IMR-90 (cell line): ENCODE data around the gene NUP50.

Source experiments
- CEBPB ChIP-seq: IDR thresholded peaks from 2 replicates; pipeline ENCODE4 v1.6.1; 2012; ENCODE audit warnings: low read depth, low read length, improper control_type of control experiment
- CTCF ChIP-seq: conservative IDR thresholded peaks from 2 replicates; pipeline ENCODE4 v1.5.1; 2012; ENCODE audit warnings: mild to moderate bottlenecking, low read depth, low read length, improper control_type of control experiment
- FOS ChIP-seq: fragments of 150-350 bp; IDR thresholded peaks from 2 replicates; pipeline ENCODE4 v1.6.1; 2016; ENCODE audit warnings: low read depth, low read length
- MAFK ChIP-seq: IDR thresholded peaks from 2 replicates; pipeline ENCODE4 v1.6.1; 2012; ENCODE audit warnings: low read depth, low read length, improper control_type of control experiment
- MAZ ChIP-seq: IDR thresholded peaks from 2 replicates; pipeline ENCODE4 v1.6.1; 2012; ENCODE audit warnings: low read depth, mild to moderate bottlenecking, low read length, improper control_type of control experiment, moderate library complexity, borderline replicate concordance
- MXI1 ChIP-seq: IDR thresholded peaks from 2 replicates; pipeline ENCODE4 v1.6.1; 2012; ENCODE audit warnings: low read depth, mild to moderate bottlenecking, low read length, moderate library complexity, borderline replicate concordance
- NFE2L2 ChIP-seq: fragments of 150-350 bp; IDR thresholded peaks from 2 replicates; pipeline ENCODE4 v1.6.1; 2016; ENCODE audit warnings: low read depth, mild to moderate bottlenecking, low read length
- POLR2A ChIP-seq: IDR thresholded peaks from 2 replicates; pipeline ENCODE4 v1.6.1; 2012; ENCODE audit warnings: mild to moderate bottlenecking, low read depth, low read length
- RAD21 ChIP-seq: IDR thresholded peaks from 2 replicates; pipeline ENCODE4 v1.6.1; 2012; ENCODE audit warnings: low read length, improper control_type of control experiment
- RFX5 ChIP-seq: IDR thresholded peaks from 2 replicates; pipeline ENCODE4 v1.8.0; 2012; ENCODE audit warnings: low read depth, mild to moderate bottlenecking, low read length, moderate library complexity
- SMC3 ChIP-seq: fragments of 150-350 bp; IDR thresholded peaks from 2 replicates; pipeline ENCODE4 v1.6.1; 2016; ENCODE audit warnings: low read depth, mild to moderate bottlenecking, antibody characterized with exemption, low read length, moderate library complexity
- USF2 ChIP-seq: fragments of 150-350 bp; IDR thresholded peaks from 2 replicates; pipeline ENCODE4 v1.6.1; 2017; ENCODE audit warnings: mild to moderate bottlenecking, antibody characterized with exemption, low read length, low read depth
- TF ChIP-seq, protein P1 (sequence below): fragments of 150-350 bp; IDR thresholded peaks from 2 replicates; pipeline ENCODE4 v1.6.1; 2016; ENCODE audit warnings: low read depth, mild to moderate bottlenecking, low read length, moderate library complexity, borderline replicate concordance

DNA sequence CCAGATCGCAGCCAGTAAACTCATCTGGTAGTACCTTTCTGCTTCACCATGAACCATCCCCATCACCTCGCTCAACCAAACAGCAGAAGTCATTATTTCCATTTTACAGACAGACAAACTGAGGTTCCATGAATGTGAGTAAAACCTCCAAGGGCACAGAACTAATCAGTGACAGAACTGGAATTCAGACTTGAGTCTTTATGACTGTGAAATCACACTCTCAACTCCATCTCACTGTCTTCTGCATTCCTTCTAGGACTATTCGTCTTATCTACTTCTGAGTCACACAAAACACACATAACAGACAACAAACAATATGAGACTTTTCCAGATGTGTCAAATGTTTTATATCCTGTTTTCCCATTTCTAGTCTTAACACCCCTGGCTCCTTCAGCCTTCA is 9.3 kb upstream of the NUP50 start:
- TF ChIP-seq CTCF (no peak), POLR2A (no peak), MXI1 (no peak), RFX5 (no peak), CEBPB (no peak), USF2 (no peak), RAD21 (no peak), NFE2L2 (no peak), SMC3 (no peak), FOS (peak; percentile 47; the same call in 1 of the 2 replicates), MAZ (no peak), MAFK (no peak)
- TF ChIP-seq, protein P1, sequence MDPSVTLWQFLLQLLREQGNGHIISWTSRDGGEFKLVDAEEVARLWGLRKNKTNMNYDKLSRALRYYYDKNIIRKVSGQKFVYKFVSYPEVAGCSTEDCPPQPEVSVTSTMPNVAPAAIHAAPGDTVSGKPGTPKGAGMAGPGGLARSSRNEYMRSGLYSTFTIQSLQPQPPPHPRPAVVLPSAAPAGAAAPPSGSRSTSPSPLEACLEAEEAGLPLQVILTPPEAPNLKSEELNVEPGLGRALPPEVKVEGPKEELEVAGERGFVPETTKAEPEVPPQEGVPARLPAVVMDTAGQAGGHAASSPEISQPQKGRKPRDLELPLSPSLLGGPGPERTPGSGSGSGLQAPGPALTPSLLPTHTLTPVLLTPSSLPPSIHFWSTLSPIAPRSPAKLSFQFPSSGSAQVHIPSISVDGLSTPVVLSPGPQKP: no peak
